ENCODE measurements around the gene CCDC107.

The CCDC107 gene

DNA sequence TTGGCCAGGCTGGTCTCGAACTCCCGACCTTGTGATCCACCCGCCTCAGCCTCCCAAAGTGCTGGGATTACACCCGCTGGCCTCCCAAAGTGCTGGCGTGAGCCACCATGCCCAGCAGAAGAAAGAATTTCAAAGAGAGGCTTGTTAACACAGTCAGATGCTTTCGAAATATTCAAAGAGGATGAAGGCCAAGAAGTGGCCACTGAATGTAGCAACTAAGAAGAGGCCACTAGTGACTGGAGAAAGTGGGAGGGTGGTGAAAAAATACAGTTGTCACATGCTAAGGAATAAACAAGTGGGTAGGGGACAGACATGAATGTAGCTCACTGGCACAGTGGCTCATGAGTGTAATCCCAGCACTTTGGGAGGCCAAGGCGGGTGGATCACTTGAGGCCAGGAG is 44.6 kb downstream of the CCDC107 start:
- DNase-seq (ENCODE audit: low read depth, low spot score) = no peak

GRCh38 chr9:35703906-35704672 is 46.0 kb downstream of the CCDC107 start:
- no peak for DNase-seq (ENCODE audit: low read depth, low spot score)

GRCh38 chr9:35705372-35705771 is 47.3 kb downstream of the CCDC107 start:
- no peak for DNase-seq (ENCODE audit: low read depth, low spot score)

DNA sequence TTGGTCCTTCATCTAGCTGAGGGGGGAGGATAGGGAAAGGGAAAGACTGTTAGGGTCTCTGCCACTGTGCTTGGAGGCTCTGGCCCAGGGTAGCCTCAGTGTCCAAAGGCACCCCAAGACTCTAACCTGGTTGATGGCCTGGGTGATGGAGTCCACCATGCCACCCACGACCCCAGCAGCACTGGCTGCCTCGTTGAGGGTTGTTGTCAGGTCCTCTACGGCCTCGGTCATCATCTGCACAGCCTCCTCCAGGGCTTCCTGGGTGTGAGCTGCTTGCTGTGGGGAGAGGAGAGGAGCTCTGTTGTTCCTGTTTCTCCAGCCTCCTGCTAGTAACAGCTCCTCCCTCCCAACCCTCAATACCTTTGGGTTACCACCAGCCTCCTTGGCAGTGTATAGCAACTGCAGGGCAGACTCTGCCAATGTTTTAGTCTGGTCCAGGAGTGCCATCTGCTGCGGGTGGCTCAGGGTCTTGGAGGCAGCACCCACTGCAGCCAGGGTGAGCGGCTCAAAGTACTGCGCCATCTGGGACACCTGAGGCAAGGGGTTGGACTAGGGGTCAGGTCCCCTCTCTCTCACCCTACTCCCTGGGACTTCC is 47.8 kb downstream of the CCDC107 start:
- no peak for DNase-seq (ENCODE audit: low read depth, low spot score)

- no peak for DNase-seq (ENCODE audit: low read depth, low spot score)
Observed at GRCh38 chr9:35706951-35707350, 48.9 kb downstream of the CCDC107 start.

DNA sequence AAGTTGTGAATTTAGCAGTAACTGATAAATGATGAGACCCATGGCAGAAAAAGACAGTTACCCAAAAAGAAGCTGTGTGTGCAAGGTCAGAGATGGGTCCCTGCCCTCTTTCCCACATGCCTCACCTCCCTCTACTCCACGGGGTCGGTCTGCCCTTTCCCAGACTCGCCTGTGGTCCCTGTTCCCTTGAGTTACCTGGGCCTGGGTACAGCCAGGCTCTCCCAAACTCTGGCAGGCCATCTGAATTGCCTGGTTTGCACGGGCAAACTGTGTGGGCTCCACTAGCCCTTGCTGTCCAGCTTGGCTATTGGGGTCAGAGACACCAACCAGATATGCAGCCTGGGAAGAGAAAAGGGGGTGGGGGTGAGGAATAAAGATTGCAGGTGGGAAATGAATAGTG is 50.1 kb downstream of the CCDC107 start:
- no peak for DNase-seq (ENCODE audit: low read depth, low spot score)

DNA sequence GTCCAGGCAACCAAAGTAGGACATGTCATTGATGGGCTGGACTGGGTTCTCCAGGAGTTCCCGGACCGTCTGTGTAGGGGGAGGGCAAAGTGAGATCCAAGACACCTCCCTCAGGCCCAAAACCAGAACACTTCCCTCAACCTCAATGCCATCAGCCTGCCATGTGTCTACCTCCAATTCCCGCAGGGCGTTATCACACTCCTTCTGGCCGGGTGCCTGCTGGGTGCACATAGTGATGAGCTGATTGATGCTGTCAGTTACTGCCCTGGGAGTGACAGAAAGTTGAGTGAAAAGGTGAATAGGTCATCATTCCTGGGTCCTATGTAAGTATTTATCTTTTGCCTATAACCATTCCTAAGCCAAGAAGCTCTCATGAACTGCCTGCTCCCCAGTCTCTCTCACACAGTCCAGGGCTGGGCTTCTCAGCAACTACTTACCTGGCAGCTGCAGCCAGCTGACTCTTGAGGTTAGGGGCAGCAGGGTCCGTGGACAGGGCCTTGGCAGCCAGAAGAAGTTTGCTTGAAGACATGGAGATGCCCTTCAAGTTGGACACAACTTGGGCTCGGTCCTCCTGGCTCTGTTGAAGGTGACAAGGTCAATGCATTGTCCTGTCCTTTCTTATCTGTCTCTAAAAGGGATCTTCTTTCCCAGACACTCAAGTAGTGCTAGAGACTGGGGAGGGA is 52.9 kb downstream of the CCDC107 start:
- no peak for DNase-seq (ENCODE audit: low read depth, low spot score)
